Measurements from ENCODE around the gene RHOB. TPM values are rescaled to one million over a fixed set of nuclear protein-coding genes. Genes with fewer than 3 reads are reported as not detected.
"Not testable (repeated sequence)": the region's sequence is repeated elsewhere in the genome, so short reads cannot be mapped to it uniquely, and the experiment has no call there.

The RHOB gene
- total RNA-seq, 4 donors from 2014 or later = 809 to 1,532 (median 1,203) TPM

GRCh38 chr2:20490300-20491181 lies 43.7 kb downstream of the RHOB start:
- intact Hi-C loops (cut with DNase I) = no loop called here

GRCh38 chr2:20491739-20492531 lies 45.1 kb downstream of the RHOB start:
- no peaks in the 10 kb centered on the region for H3K9me3 ChIP-seq
- H3K36me3 ChIP-seq = no peaks in the 10 kb centered on the region
- H3K27ac ChIP-seq (replicated peaks in 1 of 4) = peak overlapping the region in 2 of 4 donors; percentile 7 to 28
- no peak for DNase-seq (ENCODE audit: extremely low spot score)
- TF ChIP-seq POLR2A (IDR thresholded peaks at IDR 0.05; ENCODE audit: low read depth) = no peak
- TF ChIP-seq POLR2AphosphoS5 (IDR thresholded peaks at IDR 0.05) = no peak
- no peak for TF ChIP-seq EP300 (IDR thresholded peaks at IDR 0.05)
- TF ChIP-seq CTCF (IDR thresholded peaks at IDR 0.05) = no peak
- H3K27me3 ChIP-seq = no peaks in the 10 kb centered on the region
- H3K4me1 ChIP-seq = peaks cover 16 to 46% (median 32%) of the 10 kb centered on the region in 4 donors
- no peak overlapping the region for H3K4me3 ChIP-seq
- WGBS = 71% methylated on average over 15 of the region's 15 CpGs
- intact Hi-C loops (cut with DNase I) = no loop called here

More at GRCh38 chr2:20490300-20491181, 43.7 kb downstream of the RHOB start:
- H3K36me3 ChIP-seq = no peaks in the 10 kb centered on the region
- peaks cover 16 to 41% (median 28%) of the 10 kb centered on the region in 4 donors for H3K4me1 ChIP-seq
- H3K27me3 ChIP-seq = no peaks in the 10 kb centered on the region
- H3K9me3 ChIP-seq = no peaks in the 10 kb centered on the region
- DNase-seq (ENCODE audit: extremely low spot score) = no peak
- no peak overlapping the region for H3K4me3 ChIP-seq
- TF ChIP-seq CTCF (IDR thresholded peaks at IDR 0.05) = no peak
- peak; percentile 5 for TF ChIP-seq POLR2A (IDR thresholded peaks at IDR 0.05; ENCODE audit: low read depth)
- peak; percentile 60 to 78 for TF ChIP-seq POLR2AphosphoS5 (IDR thresholded peaks at IDR 0.05)
- TF ChIP-seq EP300 (IDR thresholded peaks at IDR 0.05) = peak; percentile 57
- 60% methylated on average over 11 of the region's 14 CpGs for WGBS
- H3K27ac ChIP-seq (replicated peaks in 1 of 4) = peak overlapping the region in 2 of 4 donors; percentile 33 to 42

- H3K4me3 ChIP-seq; H3K36me3 ChIP-seq; intact Hi-C loops (cut with DNase I); H3K27ac ChIP-seq (replicated peaks in 1 of 4); H3K9me3 ChIP-seq; DNase-seq (ENCODE audit: extremely low spot score); H3K27me3 ChIP-seq: not testable (repeated sequence)
- peaks cover 16 to 46% (median 30%) of the 10 kb centered on the region in 4 donors for H3K4me1 ChIP-seq
- 94% methylated on average over 3 of the region's 3 CpGs for WGBS
These were observed 46.2 kb downstream of the RHOB start for GRCh38 chr2:20493095-20493494.

- Histone ChIP-seq H3K27ac (replicated peaks in 1 of 4) (no peak overlapping the region), H3K36me3 (no peaks in the 10 kb centered on the region), H3K27me3 (no peaks in the 10 kb centered on the region), H3K4me1 (peaks cover 9 to 35% (median 25%) of the 10 kb centered on the region in 4 donors), H3K4me3 (no peak overlapping the region), H3K9me3 (no peaks in the 10 kb centered on the region)
- 82% methylated on average over 1 of the region's 1 CpG for WGBS
- no peak for DNase-seq (ENCODE audit: extremely low spot score)
- intact Hi-C loops (cut with DNase I) = no loop called here
- TF ChIP-seq POLR2AphosphoS5 (IDR thresholded peaks at IDR 0.05) (no peak), EP300 (IDR thresholded peaks at IDR 0.05) (no peak), CTCF (IDR thresholded peaks at IDR 0.05) (no peak), POLR2A (IDR thresholded peaks at IDR 0.05; ENCODE audit: low read depth) (no peak)
These were observed 47.4 kb downstream of the RHOB start for GRCh38 chr2:20494241-20494640.
